ENCODE results near the gene TMEM80. TPM values are rescaled to one million over a fixed set of nuclear protein-coding genes. Genes with fewer than 3 reads are reported as not detected.

TMEM80 gene
- total and polyA plus RNA-seq, 2 experiments from 2014 or later = 12.8 to 25.4 TPM

DNA sequence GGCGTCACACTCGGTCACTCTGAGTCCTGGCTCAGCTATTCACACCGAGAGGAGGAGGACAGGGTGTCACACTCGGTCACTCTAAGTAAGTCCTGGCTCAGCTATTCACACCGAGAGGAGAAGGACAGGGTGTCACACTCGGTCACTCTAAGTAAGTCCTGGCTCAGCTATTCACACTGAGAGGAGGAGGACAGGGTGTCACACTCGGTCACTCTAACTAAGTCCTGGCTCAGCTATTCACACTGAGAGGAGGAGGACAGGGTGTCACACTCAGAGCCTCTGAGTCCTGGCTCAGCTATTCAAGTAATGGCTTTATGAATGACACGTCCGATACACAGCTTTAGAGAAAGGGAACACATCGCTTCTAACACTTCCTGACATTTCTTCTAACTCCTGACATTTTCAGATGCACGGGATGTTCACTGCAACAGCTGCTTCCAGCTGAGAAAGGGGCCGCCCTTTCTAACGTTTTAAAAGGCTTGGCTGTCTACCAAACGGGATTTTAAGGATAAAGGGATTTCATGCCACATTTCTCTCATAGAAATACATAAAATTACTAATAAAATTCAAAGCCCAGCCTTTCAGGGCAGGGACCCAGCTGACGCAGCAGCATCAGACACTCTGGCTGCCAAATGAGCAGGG is 30.4 kb upstream of the TMEM80 start:
- Histone ChIP-seq H3K4me1 (ENCODE audit: insufficient read depth) (no peaks in the 10 kb centered on the region), H3K9me2 (ENCODE audit: insufficient read depth) (no peaks in the 10 kb centered on the region), H3K27me3 (ENCODE audit: insufficient read depth) (no peaks in the 10 kb centered on the region), H2AFZ (no peak overlapping the region), H3K4me3 (no peak overlapping the region), H3F3A (replicated peaks; ENCODE audit: low read depth) (peaks cover 22% of the 10 kb centered on the region; the same call in 1 of the 2 replicates), H4K20me1 (replicated peaks; ENCODE audit: insufficient read depth) (peaks cover 13% of the 10 kb centered on the region; the same call in 1 of the 2 replicates), H3K36me3 (ENCODE audit: insufficient read depth) (no peaks in the 10 kb centered on the region), H3K4me2 (no peak overlapping the region), H3K27ac (ENCODE audit: low read depth) (no peak overlapping the region), H3K79me2 (replicated peaks; ENCODE audit: insufficient read depth) (peaks cover 3% of the 10 kb centered on the region; the same call in 1 of the 2 replicates)
- no peak for DNase-seq (ENCODE audit: low spot score)
- Mint-ChIP-seq H3K27ac (no peak overlapping the region), H3K27me3 (ENCODE audit: insufficient read depth, low read depth, poor library complexity) (peaks cover 3% of the 10 kb centered on the region), H3K36me3 (ENCODE audit: low read depth) (peaks cover 27% of the 10 kb centered on the region), H3K9me3 (no peaks in the 10 kb centered on the region), H3K4me3 (no peak overlapping the region), H3K4me1 (0 out of 3 replicates have a peak, but pooled peaks cover 3% of the 10 kb centered on the region)
- no peak for ATAC-seq
- TF ChIP-seq, protein P1, sequence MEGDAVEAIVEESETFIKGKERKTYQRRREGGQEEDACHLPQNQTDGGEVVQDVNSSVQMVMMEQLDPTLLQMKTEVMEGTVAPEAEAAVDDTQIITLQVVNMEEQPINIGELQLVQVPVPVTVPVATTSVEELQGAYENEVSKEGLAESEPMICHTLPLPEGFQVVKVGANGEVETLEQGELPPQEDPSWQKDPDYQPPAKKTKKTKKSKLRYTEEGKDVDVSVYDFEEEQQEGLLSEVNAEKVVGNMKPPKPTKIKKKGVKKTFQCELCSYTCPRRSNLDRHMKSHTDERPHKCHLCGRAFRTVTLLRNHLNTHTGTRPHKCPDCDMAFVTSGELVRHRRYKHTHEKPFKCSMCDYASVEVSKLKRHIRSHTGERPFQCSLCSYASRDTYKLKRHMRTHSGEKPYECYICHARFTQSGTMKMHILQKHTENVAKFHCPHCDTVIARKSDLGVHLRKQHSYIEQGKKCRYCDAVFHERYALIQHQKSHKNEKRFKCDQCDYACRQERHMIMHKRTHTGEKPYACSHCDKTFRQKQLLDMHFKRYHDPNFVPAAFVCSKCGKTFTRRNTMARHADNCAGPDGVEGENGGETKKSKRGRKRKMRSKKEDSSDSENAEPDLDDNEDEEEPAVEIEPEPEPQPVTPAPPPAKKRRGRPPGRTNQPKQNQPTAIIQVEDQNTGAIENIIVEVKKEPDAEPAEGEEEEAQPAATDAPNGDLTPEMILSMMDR (conservative IDR thresholded peaks at IDR 0.05; ENCODE audit: low read depth in 2 of 2) = no peak
- TF ChIP-seq, protein P2, sequence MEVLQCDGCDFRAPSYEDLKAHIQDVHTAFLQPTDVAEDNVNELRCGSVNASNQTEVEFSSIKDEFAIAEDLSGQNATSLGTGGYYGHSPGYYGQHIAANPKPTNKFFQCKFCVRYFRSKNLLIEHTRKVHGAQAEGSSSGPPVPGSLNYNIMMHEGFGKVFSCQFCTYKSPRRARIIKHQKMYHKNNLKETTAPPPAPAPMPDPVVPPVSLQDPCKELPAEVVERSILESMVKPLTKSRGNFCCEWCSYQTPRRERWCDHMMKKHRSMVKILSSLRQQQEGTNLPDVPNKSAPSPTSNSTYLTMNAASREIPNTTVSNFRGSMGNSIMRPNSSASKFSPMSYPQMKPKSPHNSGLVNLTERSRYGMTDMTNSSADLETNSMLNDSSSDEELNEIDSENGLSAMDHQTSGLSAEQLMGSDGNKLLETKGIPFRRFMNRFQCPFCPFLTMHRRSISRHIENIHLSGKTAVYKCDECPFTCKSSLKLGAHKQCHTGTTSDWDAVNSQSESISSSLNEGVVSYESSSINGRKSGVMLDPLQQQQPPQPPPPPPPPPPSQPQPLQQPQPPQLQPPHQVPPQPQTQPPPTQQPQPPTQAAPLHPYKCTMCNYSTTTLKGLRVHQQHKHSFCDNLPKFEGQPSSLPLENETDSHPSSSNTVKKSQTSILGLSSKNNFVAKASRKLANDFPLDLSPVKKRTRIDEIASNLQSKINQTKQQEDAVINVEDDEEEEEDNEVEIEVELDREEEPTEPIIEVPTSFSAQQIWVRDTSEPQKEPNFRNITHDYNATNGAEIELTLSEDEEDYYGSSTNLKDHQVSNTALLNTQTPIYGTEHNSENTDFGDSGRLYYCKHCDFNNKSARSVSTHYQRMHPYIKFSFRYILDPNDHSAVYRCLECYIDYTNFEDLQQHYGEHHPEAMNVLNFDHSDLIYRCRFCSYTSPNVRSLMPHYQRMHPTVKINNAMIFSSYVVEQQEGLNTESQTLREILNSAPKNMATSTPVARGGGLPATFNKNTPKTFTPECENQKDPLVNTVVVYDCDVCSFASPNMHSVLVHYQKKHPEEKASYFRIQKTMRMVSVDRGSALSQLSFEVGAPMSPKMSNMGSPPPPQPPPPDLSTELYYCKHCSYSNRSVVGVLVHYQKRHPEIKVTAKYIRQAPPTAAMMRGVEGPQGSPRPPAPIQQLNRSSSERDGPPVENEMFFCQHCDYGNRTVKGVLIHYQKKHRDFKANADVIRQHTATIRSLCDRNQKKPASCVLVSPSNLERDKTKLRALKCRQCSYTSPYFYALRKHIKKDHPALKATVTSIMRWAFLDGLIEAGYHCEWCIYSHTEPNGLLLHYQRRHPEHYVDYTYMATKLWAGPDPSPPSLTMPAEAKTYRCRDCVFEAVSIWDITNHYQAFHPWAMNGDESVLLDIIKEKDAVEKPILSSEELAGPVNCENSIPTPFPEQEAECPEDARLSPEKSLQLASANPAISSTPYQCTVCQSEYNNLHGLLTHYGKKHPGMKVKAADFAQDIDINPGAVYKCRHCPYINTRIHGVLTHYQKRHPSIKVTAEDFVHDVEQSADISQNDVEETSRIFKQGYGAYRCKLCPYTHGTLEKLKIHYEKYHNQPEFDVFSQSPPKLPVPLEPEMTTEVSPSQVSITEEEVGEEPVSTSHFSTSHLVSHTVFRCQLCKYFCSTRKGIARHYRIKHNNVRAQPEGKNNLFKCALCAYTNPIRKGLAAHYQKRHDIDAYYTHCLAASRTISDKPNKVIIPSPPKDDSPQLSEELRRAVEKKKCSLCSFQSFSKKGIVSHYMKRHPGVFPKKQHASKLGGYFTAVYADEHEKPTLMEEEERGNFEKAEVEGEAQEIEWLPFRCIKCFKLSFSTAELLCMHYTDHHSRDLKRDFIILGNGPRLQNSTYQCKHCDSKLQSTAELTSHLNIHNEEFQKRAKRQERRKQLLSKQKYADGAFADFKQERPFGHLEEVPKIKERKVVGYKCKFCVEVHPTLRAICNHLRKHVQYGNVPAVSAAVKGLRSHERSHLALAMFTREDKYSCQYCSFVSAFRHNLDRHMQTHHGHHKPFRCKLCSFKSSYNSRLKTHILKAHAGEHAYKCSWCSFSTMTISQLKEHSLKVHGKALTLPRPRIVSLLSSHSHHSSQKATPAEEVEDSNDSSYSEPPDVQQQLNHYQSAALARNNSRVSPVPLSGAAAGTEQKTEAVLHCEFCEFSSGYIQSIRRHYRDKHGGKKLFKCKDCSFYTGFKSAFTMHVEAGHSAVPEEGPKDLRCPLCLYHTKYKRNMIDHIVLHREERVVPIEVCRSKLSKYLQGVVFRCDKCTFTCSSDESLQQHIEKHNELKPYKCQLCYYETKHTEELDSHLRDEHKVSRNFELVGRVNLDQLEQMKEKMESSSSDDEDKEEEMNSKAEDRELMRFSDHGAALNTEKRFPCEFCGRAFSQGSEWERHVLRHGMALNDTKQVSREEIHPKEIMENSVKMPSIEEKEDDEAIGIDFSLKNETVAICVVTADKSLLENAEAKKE (CRISPR knock-in tag; IDR thresholded peaks at IDR 0.05) = no peak
- no peak for TF ChIP-seq EZH2 (IDR thresholded peaks at IDR 0.05; ENCODE audit: low read depth, unreplicated experiment)
- TF ChIP-seq POLR2AphosphoS5 (IDR thresholded peaks at IDR 0.05; ENCODE audit: low read depth) = no peak
